HL-60 (cell line): ENCODE data around the gene WDR17.
A peak's percentile ranks its signal among the peaks of the same experiment; 100 is the strongest.

Experiments used
- DNase-seq, 2 experiments: peaks; one replicate each; pipeline ENCODE4 v3.0.0-alpha.2; 2010 to 2020; ENCODE audit warnings: low read depth in 1 of 2, low spot score in 1 of 2
- H3K27ac ChIP-seq: fragments of 250-450 bp; sonication (Bioruptor Pico); replicated peaks from 2 replicates; pipeline ENCODE4 v1.5.1; 2020; ENCODE audit warnings: mild to moderate bottlenecking, moderate library complexity
- H3K27me3 ChIP-seq: fragments of 250-450 bp; sonication (Bioruptor Pico); 2 replicates; pipeline ENCODE4 v1.5.1; 2021; ENCODE audit warnings: mild to moderate bottlenecking, moderate library complexity; ENCODE audit not compliant: insufficient read depth, poor library complexity, severe bottlenecking
- H3K4me3 ChIP-seq: replicated peaks from 2 replicates; pipeline ENCODE4 v1.5.1; 2011; ENCODE audit warnings: mild to moderate bottlenecking, control low read depth, low read length; ENCODE audit not compliant: insufficient read depth
- GABPA ChIP-seq: IDR thresholded peaks from 2 replicates; pipeline ENCODE4 v1.6.1; 2012; ENCODE audit warnings: low read depth
- POLR2AphosphoS5 ChIP-seq: IDR thresholded peaks from 2 replicates; pipeline ENCODE4 v1.6.1; 2012; ENCODE audit warnings: low read depth
- SPI1 ChIP-seq: IDR thresholded peaks from 2 replicates; pipeline ENCODE4 v1.6.1; 2012; ENCODE audit warnings: low read depth, mild to moderate bottlenecking, borderline replicate concordance
- TF ChIP-seq, protein P1 (sequence below): IDR thresholded peaks from one replicate; pipeline ENCODE4 v1.5.1; 2011; ENCODE audit warnings: low read length, control low read depth, inconsistent platforms; ENCODE audit not compliant: insufficient read depth
- TF ChIP-seq, protein P2 (sequence below): IDR thresholded peaks from 2 replicates; pipeline ENCODE4 v1.6.1; 2012; ENCODE audit warnings: low read depth; ENCODE audit not compliant: insufficient replicate concordance

WDR17 gene

GRCh38 chr4:176193938-176194337 lies 128.3 kb downstream of the WDR17 start:
- H3K27me3 ChIP-seq = no peaks in the 10 kb centered on the region
- TF ChIP-seq, protein P1, sequence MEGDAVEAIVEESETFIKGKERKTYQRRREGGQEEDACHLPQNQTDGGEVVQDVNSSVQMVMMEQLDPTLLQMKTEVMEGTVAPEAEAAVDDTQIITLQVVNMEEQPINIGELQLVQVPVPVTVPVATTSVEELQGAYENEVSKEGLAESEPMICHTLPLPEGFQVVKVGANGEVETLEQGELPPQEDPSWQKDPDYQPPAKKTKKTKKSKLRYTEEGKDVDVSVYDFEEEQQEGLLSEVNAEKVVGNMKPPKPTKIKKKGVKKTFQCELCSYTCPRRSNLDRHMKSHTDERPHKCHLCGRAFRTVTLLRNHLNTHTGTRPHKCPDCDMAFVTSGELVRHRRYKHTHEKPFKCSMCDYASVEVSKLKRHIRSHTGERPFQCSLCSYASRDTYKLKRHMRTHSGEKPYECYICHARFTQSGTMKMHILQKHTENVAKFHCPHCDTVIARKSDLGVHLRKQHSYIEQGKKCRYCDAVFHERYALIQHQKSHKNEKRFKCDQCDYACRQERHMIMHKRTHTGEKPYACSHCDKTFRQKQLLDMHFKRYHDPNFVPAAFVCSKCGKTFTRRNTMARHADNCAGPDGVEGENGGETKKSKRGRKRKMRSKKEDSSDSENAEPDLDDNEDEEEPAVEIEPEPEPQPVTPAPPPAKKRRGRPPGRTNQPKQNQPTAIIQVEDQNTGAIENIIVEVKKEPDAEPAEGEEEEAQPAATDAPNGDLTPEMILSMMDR = no peak
- TF ChIP-seq POLR2AphosphoS5 (no peak), GABPA (no peak), SPI1 (no peak)
- TF ChIP-seq, protein P2, sequence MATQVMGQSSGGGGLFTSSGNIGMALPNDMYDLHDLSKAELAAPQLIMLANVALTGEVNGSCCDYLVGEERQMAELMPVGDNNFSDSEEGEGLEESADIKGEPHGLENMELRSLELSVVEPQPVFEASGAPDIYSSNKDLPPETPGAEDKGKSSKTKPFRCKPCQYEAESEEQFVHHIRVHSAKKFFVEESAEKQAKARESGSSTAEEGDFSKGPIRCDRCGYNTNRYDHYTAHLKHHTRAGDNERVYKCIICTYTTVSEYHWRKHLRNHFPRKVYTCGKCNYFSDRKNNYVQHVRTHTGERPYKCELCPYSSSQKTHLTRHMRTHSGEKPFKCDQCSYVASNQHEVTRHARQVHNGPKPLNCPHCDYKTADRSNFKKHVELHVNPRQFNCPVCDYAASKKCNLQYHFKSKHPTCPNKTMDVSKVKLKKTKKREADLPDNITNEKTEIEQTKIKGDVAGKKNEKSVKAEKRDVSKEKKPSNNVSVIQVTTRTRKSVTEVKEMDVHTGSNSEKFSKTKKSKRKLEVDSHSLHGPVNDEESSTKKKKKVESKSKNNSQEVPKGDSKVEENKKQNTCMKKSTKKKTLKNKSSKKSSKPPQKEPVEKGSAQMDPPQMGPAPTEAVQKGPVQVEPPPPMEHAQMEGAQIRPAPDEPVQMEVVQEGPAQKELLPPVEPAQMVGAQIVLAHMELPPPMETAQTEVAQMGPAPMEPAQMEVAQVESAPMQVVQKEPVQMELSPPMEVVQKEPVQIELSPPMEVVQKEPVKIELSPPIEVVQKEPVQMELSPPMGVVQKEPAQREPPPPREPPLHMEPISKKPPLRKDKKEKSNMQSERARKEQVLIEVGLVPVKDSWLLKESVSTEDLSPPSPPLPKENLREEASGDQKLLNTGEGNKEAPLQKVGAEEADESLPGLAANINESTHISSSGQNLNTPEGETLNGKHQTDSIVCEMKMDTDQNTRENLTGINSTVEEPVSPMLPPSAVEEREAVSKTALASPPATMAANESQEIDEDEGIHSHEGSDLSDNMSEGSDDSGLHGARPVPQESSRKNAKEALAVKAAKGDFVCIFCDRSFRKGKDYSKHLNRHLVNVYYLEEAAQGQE = no peak
- no peak overlapping the region for H3K27ac ChIP-seq
- H3K4me3 ChIP-seq = no peak overlapping the region
- no peak for DNase-seq

DNA sequence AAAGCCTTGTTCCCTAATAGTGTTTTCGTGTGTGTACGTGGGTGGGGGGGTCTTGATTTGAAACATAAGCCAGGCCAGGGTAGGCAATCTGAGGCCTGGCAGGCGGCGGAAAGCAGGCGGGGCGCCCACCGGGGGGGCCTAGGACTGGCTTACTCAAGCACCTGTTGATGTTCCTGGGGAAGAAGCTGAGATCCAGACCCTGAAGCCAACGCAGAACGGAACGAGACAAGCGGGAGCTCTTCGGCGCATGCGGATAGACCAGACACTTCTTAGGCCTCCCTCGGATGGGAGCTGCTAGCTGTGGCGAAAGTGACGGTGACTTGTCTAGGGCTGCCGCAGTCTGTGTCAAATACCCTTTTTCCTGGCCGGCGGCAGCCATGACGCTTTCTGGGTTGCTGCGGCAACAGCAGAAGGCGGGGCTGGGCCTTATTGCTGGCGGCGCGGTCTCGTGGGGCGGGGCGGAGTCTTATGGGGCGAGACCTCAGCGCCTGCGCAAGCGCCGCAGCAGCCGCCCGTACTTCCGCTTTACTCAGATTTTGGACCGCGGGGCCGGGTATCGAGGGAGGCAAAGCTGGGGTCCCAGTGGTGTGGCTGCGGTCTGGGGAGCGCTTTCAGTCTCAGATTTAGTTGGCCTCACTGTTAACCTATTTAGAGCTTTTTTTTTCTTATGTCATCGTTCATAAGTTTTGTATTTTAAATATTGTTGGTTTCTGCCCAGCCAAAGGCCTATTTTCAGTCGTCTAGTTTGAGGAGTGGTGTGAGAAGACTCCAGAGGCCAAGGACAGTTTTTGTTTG lies 129.7 kb downstream of the WDR17 start, which contains the start of gene SPATA4:
Gene SPATA4, minus strand, starts transcription at position 402 of the 795 bp plus-strand sequence. Its CDS starts 23 bp downstream, at position 379.
- TF ChIP-seq GABPA = no peak
- TF ChIP-seq, protein P2 = peak; percentile 28
- TF ChIP-seq SPI1 = peak; percentile 42; the same call in 1 of the 2 replicates
- TF ChIP-seq POLR2AphosphoS5 = peak; percentile 61; the same call in 1 of the 2 replicates
- DNase-seq = peak; percentile 70 to 94
- Histone ChIP-seq H3K27ac (peak within 1 kb of the TSS; percentile 40), H3K27me3 (no peaks in the 10 kb centered on the region), H3K4me3 (peak within 1 kb of the TSS; percentile 61)

GRCh38 chr4:176198316-176198903 lies 132.8 kb downstream of the WDR17 start:
- Histone ChIP-seq H3K27ac (no peak overlapping the region), H3K4me3 (no peak overlapping the region), H3K27me3 (peaks cover 2% of the 10 kb centered on the region)
- TF ChIP-seq, protein P1 = no peak
- TF ChIP-seq, protein P2 = no peak
- TF ChIP-seq POLR2AphosphoS5 (no peak), GABPA (no peak), SPI1 (no peak)
- no peak for DNase-seq
